CD4-positive, alpha-beta T cell treated with Interleukin-6 for 4 hours (primary cell): ENCODE results near the gene CD200.
"Not testable (repeated sequence)": the region's sequence is repeated elsewhere in the genome, so short reads cannot be mapped to it uniquely, and the experiment has no call there.

Experiments
- DNase-seq: peaks from one replicate; pipeline ENCODE4 v3.0.0-alpha.2; 2020; ENCODE audit warnings: mixed read lengths

Gene CD200

DNA sequence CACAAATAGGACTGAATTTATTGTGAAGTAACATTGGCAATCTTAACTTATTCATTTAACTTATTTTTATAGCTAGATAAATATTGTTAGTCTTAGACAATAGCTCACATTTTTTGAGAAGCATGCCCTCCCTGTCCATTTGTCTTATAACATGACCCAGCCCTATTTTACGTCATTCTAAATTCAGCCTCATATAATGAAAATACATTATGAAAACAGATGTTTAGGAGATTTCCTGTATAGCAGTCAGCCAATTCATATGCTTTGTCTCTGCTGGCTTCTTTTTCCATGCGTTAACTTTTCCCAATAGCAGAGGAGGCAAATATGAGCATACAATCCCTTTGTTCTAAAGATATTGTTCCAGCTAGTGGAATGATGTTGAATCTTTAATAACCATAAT is 29.3 kb downstream of the CD200 start:
- DNase-seq: no peak

GRCh38 chr3:112364291-112364690 is 31.3 kb downstream of the CD200 start:
- no peak for DNase-seq

GRCh38 chr3:112365035-112365434 is 32.1 kb downstream of the CD200 start:
- DNase-seq: no peak

GRCh38 chr3:112365636-112366035 is 32.7 kb downstream of the CD200 start:
- no peak for DNase-seq

- DNase-seq: no peak
Observed at GRCh38 chr3:112366522-112366921, 33.6 kb downstream of the CD200 start.

DNA sequence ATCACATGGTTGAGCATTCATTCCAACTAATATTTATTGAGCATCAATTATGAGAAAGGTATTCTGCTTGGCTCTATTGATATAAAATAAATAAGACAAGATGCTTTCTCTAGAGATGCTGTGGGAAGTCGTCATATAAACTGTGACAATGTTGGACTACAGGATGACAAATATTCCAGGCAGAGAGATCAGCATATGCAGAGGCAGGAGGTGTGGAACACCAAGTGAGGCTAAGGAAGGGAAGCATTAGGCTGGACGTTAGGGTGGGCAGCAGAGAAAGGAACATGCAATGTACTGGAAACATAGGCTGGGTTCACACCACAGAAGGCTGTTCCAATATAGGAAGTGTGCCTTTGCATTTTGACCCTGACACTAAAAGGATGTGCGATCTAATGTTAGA is 38.6 kb downstream of the CD200 start:
- no peak for DNase-seq

- no peak for DNase-seq
Observed at GRCh38 chr3:112372396-112372795, 39.4 kb downstream of the CD200 start.

- DNase-seq: no peak
Observed at GRCh38 chr3:112373476-112373875, 40.5 kb downstream of the CD200 start.

GRCh38 chr3:112373924-112374323 is 41.0 kb downstream of the CD200 start:
- no peak for DNase-seq

DNA sequence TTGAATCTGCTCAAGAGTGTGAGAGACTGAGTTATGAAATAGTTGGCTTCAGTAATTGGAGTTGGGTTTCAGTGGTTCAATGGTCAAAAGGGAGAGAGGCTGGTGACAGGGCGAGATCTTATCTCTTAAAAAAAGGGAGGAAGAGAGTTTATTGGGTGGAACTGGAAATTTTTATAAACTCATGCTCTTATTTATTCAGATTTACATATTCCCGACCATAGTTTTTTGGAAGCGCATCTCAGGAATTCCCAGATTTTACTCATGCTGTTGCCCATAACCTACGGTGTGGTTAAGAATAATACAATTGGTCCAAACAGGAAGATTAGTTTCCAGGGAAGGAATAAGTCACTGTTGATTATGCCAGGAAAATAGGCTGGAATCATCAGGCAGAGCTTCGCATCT is 41.4 kb downstream of the CD200 start:
- no peak for DNase-seq

- no peak for DNase-seq
Observed at GRCh38 chr3:112375117-112375516, 42.2 kb downstream of the CD200 start.

DNA sequence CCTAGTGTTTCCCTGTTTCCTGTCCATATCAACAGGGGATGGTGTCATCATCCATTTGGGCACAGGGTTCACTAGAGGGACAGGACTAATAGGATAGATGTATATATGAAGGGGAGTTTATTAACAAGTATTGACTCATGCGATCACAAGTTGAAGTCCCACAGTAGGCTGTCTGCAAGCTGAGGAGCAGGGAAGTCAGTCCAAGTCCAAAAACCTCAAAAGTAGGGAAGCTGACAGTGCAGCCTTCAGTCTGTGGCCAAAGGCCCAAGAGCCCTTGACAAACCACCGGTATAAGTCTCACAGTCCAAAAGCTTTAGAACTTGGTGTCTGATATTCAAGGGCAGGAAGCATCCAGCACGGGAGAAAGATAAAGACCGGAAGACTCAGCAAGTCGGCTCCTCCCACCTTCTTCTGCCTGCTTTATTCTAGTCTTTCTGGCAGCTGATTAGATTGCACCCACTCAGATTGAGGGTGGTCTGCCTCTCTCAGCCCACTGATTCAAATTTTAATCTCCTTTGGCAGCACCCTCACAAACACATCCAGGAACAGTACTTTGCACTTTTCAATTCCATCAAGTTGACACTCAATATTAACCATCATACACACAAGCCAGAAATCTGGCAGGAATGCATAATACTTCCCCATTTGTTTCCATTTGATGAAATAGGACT is 43.4 kb downstream of the CD200 start:
- no peak for DNase-seq

- no peak for DNase-seq
Observed at GRCh38 chr3:112376992-112377391, 44.0 kb downstream of the CD200 start.

DNA sequence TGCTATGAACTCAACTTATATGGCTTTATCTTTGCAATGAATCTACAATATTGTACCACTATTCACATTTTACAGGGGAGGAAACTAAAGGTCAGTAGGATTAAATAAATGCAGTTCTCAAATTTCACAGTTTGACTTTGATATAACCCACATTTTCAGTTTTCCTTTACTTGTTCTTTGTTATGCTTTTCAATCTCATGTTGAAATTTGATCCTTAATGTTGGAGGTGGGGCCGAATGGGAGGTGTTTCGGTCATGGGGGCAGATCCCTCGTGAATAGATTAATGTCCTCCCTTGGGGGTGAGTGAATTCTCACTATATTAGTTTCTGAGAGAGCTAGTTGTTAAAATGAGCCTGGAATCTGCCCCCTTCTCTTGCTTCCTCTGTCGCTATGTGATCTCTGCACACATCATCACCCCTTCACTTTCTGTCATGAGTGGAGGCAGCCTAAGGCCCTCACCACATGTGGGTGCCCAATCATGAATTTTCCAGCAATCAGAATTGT is 44.7 kb downstream of the CD200 start:
- no peak for DNase-seq

GRCh38 chr3:112378347-112378746 is 45.4 kb downstream of the CD200 start:
- DNase-seq: not testable (repeated sequence)

- no peak for DNase-seq
Observed at GRCh38 chr3:112379020-112379690, 46.2 kb downstream of the CD200 start.

- DNase-seq: no peak
Observed at GRCh38 chr3:112381673-112382542, 49.0 kb downstream of the CD200 start.

GRCh38 chr3:112382543-112383160 is 49.7 kb downstream of the CD200 start:
- no peak for DNase-seq

GRCh38 chr3:112384769-112385168 is 51.8 kb downstream of the CD200 start:
- no peak for DNase-seq

- DNase-seq: no peak
Observed at GRCh38 chr3:112388972-112389371, 56.0 kb downstream of the CD200 start.

- no peak for DNase-seq
Observed at GRCh38 chr3:112389961-112390360, 57.0 kb downstream of the CD200 start.

DNA sequence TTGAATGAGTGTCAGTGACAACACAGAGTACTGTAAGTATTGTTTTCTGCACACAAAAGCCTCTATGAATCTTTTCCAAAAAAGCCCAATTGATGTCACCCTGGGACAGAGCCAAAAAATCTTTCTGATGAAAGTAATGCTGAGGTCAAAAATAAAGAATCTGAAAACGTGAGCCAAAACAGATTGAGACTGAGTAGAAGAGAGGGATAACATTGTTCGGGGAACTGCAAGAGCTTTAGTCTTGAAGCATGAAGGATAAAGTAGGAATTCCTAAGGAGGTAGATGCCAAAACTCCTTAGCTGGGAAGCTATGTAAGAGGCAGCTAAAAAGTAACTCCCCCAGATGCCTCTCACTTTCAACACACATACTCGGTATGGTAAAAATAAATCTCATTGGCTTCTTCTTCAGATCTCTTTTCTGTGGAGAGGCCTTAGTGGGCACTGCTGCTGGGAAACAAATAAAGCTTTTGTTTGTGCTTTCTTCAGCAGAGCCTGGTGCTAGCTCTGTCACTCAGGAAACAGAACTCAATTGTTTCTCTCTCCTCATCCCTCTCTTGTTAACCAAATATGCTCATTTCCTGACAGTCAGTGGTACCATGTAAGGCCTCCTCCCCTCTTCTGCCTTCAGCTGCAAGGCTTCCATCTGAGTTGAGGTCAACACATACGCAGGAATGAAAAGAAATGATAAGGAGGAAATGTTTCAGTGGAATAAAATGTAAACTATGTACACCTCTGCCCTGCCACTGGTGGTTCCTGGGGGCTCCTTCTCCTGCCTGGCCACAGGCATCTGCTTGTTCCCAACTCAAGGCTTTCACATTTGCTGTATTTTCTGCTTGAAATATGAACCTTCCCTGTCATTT is 58.1 kb downstream of the CD200 start:
- DNase-seq: no peak
